ENCODE measurements around the gene NIPAL3.

- TF ChIP-seq CTCF (IDR thresholded peaks at IDR 0.05; ENCODE audit: insufficient read depth, low read length, poor library complexity, severe bottlenecking) (no peak), EZH2phosphoT487 (conservative IDR thresholded peaks at IDR 0.05; ENCODE audit: low read length) (no peak)
Measured at GRCh38 chr1:24454673-24455072, 39.1 kb downstream of the NIPAL3 start.

All from SU-DHL-6 (cell line).